ENCODE results near the gene PGM1. TPM values are rescaled to one million over a fixed set of nuclear protein-coding genes. Genes with fewer than 3 reads are reported as not detected.

Gene PGM1
- total and polyA plus RNA-seq, 2 experiments from 2014 or later, result 118 to 128 TPM

DNA sequence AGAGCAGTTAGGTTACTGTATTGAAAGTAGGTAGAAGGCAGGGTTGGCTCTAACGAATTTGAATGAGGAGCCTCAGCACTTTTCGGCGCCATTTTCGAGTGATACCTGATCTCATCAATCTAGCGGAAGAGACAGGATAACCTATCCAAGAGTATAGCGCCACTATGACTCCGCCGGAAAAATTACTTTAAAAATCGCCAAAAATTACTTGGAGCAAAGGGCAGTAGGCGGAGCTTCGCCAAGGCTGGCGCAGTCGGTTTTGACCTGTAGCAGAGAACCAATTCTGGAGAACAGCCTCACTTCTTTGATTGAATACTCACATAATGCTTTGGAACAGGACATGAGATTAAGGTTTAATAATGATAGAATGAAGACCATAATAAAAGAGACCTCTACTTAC lies 44.3 kb upstream of the PGM1 start:
- Histone ChIP-seq H3K4me2 (ENCODE audit: unreplicated experiment) (no peak overlapping the region), H4K20me1 (ENCODE audit: insufficient read depth) (no peaks in the 10 kb centered on the region), H3K27me3 (replicated peaks; ENCODE audit: insufficient read depth) (no peaks in the 10 kb centered on the region), H3K79me2 (ENCODE audit: insufficient read depth) (no peaks in the 10 kb centered on the region), H3K9me2 (ENCODE audit: insufficient read depth) (no peaks in the 10 kb centered on the region), H3K4me3 (no peak overlapping the region), H3K27ac (no peak overlapping the region), H3K4me1 (ENCODE audit: insufficient read depth) (peaks cover 7% of the 10 kb centered on the region; the same call in 1 of the 2 replicates), H3F3A (ENCODE audit: insufficient read depth) (0 out of 2 replicates have a peak, but pooled peaks cover 5% of the 10 kb centered on the region), H3K36me3 (ENCODE audit: low read depth) (no peaks in the 10 kb centered on the region), H3K9ac (no peak overlapping the region), H3K9me3 (ENCODE audit: low read depth) (no peaks in the 10 kb centered on the region), H2AFZ (no peak overlapping the region)
- 94 to 95% methylated on average over 13 of the region's 13 CpGs for WGBS, 2 experiments (ENCODE audit: low coverage in 1 of 2, low lambda C conversion rate in 2 of 2, missing lambda C conversion rate in 2 of 2)
- no peak for DNase-seq
- TF ChIP-seq EZH2phosphoT487 (IDR thresholded peaks at IDR 0.05; ENCODE audit: insufficient read depth, low read depth) (no peak), EZH2 (IDR thresholded peaks at IDR 0.05; ENCODE audit: insufficient read depth, poor library complexity, severe bottlenecking) (no peak)
- in situ Hi-C loops (cut with MboI), result no loop called here

DNA sequence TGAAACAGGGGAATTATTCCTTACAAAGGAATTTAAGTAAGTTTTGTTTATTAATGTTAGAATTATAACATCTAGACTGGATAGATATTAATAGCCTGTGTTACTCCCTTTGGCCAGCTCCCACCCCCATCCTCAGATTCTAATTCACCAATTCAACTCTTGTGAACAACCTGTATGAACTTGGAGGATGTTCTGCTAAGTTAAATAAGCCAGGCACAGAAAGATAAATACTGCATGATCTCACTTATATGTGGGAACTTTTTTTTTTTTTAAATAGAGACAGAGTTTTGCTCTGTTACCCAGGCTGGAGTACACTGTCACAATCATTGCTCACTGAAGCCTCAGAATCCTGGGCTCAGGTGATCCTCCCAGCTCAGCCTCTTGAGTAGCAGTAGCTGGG lies 37.7 kb upstream of the PGM1 start:
- Histone ChIP-seq H3K9me3 (ENCODE audit: low read depth) (no peaks in the 10 kb centered on the region), H3K79me2 (ENCODE audit: insufficient read depth) (no peaks in the 10 kb centered on the region), H3K9ac (no peak overlapping the region), H3K4me3 (no peak overlapping the region), H3K4me2 (ENCODE audit: unreplicated experiment) (no peak overlapping the region), H3K27ac (no peak overlapping the region), H3K9me2 (ENCODE audit: insufficient read depth) (no peaks in the 10 kb centered on the region), H2AFZ (no peak overlapping the region), H3K36me3 (ENCODE audit: low read depth) (no peaks in the 10 kb centered on the region), H3K4me1 (ENCODE audit: insufficient read depth) (no peaks in the 10 kb centered on the region), H3K27me3 (replicated peaks; ENCODE audit: insufficient read depth) (no peaks in the 10 kb centered on the region), H4K20me1 (ENCODE audit: insufficient read depth) (no peaks in the 10 kb centered on the region), H3F3A (ENCODE audit: insufficient read depth) (no peaks in the 10 kb centered on the region)
- in situ Hi-C loops (cut with MboI), result no loop called here
- DNase-seq, result no peak
- no peak for TF ChIP-seq EZH2phosphoT487 (IDR thresholded peaks at IDR 0.05; ENCODE audit: insufficient read depth, low read depth)
- TF ChIP-seq EZH2 (IDR thresholded peaks at IDR 0.05; ENCODE audit: insufficient read depth, poor library complexity, severe bottlenecking), result no peak

DNA sequence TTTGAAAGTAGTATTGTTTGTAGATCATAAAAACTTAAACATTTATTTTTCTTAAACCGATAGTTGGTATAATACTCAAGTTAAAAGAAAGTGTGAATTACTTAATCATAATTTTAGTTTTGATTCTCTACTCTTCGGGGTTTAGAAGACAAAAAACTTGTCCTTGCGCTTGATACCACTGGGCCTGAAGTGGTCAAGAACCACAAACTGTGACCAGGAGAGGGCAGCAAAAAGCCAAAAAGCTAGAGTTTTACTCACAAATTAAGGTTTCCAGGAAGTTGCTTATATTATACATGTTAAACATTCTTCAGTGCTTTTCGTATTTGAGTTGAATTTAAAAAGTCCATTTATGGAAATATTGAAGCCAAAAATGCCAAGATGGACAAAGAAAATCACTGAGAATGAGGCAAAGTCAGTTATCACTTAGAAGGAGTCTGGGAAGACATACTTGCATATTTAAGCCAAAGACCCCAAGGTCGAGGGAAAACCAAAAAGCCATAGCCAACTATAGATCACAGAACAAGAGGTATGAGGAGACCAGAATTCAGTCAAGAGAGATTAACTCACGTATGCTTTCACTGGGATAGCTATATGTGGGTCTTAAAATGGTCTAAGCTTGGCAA lies 35.7 kb upstream of the PGM1 start:
- H3K36me3 ChIP-seq (ENCODE audit: low read depth), result no peaks in the 10 kb centered on the region
- whole genome bisulfite sequencing, 2 experiments (ENCODE audit: low coverage in 1 of 2, low lambda C conversion rate in 2 of 2, missing lambda C conversion rate in 2 of 2), result 60% methylated on average over 6 of the region's 6 CpGs
- H3K27me3 ChIP-seq (replicated peaks; ENCODE audit: insufficient read depth), result no peaks in the 10 kb centered on the region
- no peaks in the 10 kb centered on the region for H3F3A ChIP-seq (ENCODE audit: insufficient read depth)
- DNase-seq, result peak; percentile 68
- no peaks in the 10 kb centered on the region for H3K4me1 ChIP-seq (ENCODE audit: insufficient read depth)
- no peak overlapping the region for H3K4me3 ChIP-seq
- no peak overlapping the region for H3K27ac ChIP-seq
- H3K9me3 ChIP-seq (ENCODE audit: low read depth), result no peaks in the 10 kb centered on the region
- peak overlapping the region; percentile 61 for H2AFZ ChIP-seq
- H3K79me2 ChIP-seq (ENCODE audit: insufficient read depth), result no peaks in the 10 kb centered on the region
- H3K9ac ChIP-seq, result no peak overlapping the region
- H3K9me2 ChIP-seq (ENCODE audit: insufficient read depth), result no peaks in the 10 kb centered on the region
- no peaks in the 10 kb centered on the region for H4K20me1 ChIP-seq (ENCODE audit: insufficient read depth)
- H3K4me2 ChIP-seq (ENCODE audit: unreplicated experiment), result no peak overlapping the region
- TF ChIP-seq EZH2phosphoT487 (IDR thresholded peaks at IDR 0.05; ENCODE audit: insufficient read depth, low read depth) (no peak), EZH2 (IDR thresholded peaks at IDR 0.05; ENCODE audit: insufficient read depth, poor library complexity, severe bottlenecking) (no peak)
- in situ Hi-C loops (cut with MboI), result no loop called here

DNA sequence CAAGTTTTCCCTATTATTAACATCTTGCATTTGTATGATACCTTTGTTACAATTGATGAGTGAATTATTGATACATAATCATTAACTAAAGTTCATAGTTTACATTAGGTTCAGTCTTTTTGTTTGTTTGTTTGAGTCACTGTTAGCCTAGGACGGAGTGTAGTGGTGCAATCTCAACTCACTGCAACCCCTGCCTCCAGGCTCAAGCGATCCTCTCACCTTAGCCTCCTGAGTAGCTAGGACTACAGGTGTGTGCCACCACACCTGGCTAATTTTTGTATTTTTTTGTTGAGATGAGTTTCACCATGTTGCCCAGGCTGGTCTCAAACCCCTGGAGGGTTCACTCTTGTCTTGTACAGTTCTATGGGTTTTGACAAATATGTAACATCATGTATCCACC lies 33.9 kb upstream of the PGM1 start:
- Histone ChIP-seq H3F3A (ENCODE audit: insufficient read depth) (no peaks in the 10 kb centered on the region), H3K4me1 (ENCODE audit: insufficient read depth) (no peaks in the 10 kb centered on the region), H4K20me1 (ENCODE audit: insufficient read depth) (no peaks in the 10 kb centered on the region), H3K27me3 (replicated peaks; ENCODE audit: insufficient read depth) (no peaks in the 10 kb centered on the region), H3K9me3 (ENCODE audit: low read depth) (no peaks in the 10 kb centered on the region), H3K9ac (no peak overlapping the region), H3K4me2 (ENCODE audit: unreplicated experiment) (no peak overlapping the region), H3K4me3 (no peak overlapping the region), H3K36me3 (ENCODE audit: low read depth) (no peaks in the 10 kb centered on the region), H2AFZ (no peak overlapping the region), H3K27ac (no peak overlapping the region), H3K79me2 (ENCODE audit: insufficient read depth) (no peaks in the 10 kb centered on the region), H3K9me2 (ENCODE audit: insufficient read depth) (no peaks in the 10 kb centered on the region)
- TF ChIP-seq EZH2 (IDR thresholded peaks at IDR 0.05; ENCODE audit: insufficient read depth, poor library complexity, severe bottlenecking) (no peak), EZH2phosphoT487 (IDR thresholded peaks at IDR 0.05; ENCODE audit: insufficient read depth, low read depth) (no peak)
- 97 to 98% methylated on average over 2 of the region's 2 CpGs for WGBS, 2 experiments (ENCODE audit: low coverage in 1 of 2, low lambda C conversion rate in 2 of 2, missing lambda C conversion rate in 2 of 2)
- no peak for DNase-seq
- in situ Hi-C loops (cut with MboI), result no loop called here

DNA sequence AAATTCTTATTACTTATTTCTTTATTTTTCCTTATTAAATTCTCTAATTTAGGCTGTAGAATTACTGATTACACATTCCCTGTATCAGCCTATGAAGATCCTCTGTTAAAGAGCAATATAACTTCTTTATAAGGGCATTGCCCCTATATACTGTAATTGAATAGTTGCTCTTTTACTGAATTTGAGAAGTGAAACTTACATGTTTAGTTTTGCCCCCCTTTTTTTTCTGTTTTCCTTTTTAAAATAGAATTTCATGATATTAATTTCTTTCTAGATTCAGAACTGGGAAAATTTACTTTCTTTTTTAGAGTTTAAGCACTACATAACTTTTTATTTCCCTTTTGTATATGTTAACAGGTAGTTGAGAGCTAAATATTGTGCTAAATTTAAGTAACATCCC lies 29.5 kb upstream of the PGM1 start:
- Histone ChIP-seq H3K4me2 (ENCODE audit: unreplicated experiment) (no peak overlapping the region), H3K9ac (no peak overlapping the region), H3K27ac (no peak overlapping the region), H3K27me3 (replicated peaks; ENCODE audit: insufficient read depth) (no peaks in the 10 kb centered on the region), H2AFZ (no peak overlapping the region), H4K20me1 (ENCODE audit: insufficient read depth) (no peaks in the 10 kb centered on the region), H3K4me1 (ENCODE audit: insufficient read depth) (no peaks in the 10 kb centered on the region), H3K4me3 (no peak overlapping the region), H3F3A (ENCODE audit: insufficient read depth) (no peaks in the 10 kb centered on the region), H3K9me3 (ENCODE audit: low read depth) (no peaks in the 10 kb centered on the region), H3K79me2 (ENCODE audit: insufficient read depth) (no peaks in the 10 kb centered on the region), H3K36me3 (ENCODE audit: low read depth) (no peaks in the 10 kb centered on the region), H3K9me2 (ENCODE audit: insufficient read depth) (no peaks in the 10 kb centered on the region)
- in situ Hi-C loops (cut with MboI), result no loop called here
- TF ChIP-seq EZH2 (IDR thresholded peaks at IDR 0.05; ENCODE audit: insufficient read depth, poor library complexity, severe bottlenecking) (no peak), EZH2phosphoT487 (IDR thresholded peaks at IDR 0.05; ENCODE audit: insufficient read depth, low read depth) (no peak)
- DNase-seq, result no peak
